Stimulated activated CD4-positive, alpha-beta T cell treated with anti-CD3 and anti-CD28 coated beads, Interleukin-12 subunit alpha, Interleukin-12 subunit beta, amount 100 ng/mL, for 4 hours (primary cell): ENCODE results near the gene SCNN1A.

Experiments used
- DNase-seq: peaks from one replicate; pipeline ENCODE4 v3.0.0-alpha.2; 2020

The SCNN1A gene

GRCh38 chr12:6330999-6331714, 44.2 kb downstream of the SCNN1A start:
- no peak for DNase-seq

DNA sequence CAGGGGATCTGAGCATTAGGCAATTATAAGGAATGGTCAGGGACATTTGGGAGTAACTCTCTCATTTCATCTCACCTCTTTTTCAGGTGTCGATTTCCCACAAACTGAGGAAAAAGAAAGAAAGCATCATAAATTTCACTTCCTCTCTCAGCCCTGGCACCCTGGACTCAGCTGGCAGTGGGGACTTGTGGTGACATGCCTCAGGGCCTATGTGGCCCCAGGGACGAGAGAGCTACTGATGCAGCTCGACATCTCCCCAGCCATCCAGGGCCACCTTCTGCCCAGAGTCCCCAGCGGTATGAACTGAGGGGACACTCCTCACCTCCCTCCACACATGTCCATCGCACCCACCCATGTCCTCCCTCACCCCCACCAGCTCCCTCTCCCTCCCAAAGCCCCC, 45.2 kb downstream of the SCNN1A start:
- no peak for DNase-seq

DNA sequence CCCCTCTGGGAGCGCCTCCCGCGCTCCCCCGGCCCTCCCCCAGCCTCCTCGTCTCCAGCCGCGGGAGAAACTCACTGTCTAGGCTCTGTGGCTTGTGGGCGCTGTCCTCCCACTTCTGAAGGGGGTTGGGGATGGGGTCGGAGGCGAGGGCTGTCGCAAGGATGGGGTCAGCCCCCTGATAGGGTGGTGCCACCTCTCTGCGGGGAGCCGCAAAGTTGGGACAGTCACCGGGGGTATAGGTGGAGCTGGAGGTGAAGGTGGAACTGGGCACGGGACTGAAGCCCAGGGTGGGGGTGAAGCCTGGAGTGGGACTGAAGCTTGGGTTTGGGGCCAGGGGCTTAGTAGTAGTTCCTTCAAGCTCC, 45.7 kb downstream of the SCNN1A start:
- DNase-seq, result no peak

- DNase-seq, result no peak
Observed at GRCh38 chr12:6328945-6329702, 46.2 kb downstream of the SCNN1A start.

- no peak for DNase-seq
Observed at GRCh38 chr12:6328045-6328779, 47.2 kb downstream of the SCNN1A start.

- no peak for DNase-seq
Observed at GRCh38 chr12:6327229-6328041, 47.9 kb downstream of the SCNN1A start.

DNA sequence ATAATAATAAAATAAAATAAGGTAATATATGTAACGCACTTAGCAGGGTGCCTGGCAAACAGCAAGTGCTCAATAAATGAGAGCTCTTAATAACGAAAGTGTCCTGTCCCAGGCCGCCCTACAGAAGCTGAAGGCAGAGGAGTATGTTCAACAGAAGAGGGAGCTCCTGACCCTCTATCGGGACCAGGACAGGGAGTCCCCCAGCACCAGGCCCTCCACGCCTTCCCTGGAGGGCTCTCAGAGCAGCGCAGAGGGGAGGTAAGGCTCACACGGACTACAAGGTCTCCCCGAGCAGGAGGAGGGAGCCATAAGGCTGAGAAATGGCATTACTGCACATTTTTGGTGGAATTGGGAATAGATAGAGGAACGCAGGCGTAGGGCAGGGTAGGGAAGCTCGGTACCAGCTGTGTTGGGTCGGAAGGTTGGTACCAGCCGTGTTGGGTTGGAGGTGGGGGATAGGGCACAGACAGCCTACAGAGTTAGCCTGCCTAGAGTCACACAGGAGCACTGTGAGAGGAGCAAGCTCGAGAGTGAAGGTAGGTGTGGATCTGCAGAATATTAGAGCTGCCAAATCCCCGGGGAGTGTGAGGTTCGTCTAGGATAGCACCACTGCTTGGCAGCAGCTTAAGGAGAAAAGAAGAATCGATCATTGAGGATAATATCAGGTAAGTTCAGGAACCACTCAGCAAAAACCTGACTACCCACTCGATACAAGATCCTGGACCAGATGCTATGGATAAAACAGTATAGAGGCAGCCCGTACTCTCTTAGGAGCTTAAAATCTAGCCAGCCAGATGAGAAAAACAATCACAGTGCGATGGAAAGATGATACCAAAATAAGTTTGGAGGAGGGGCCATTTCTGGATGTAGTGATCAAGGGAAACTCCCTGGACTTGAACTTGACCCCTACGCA, 48.8 kb downstream of the SCNN1A start:
- DNase-seq, result no peak

GRCh38 chr12:6324936-6325750, 50.2 kb downstream of the SCNN1A start:
- no peak for DNase-seq

- no peak for DNase-seq
Observed at GRCh38 chr12:6323995-6324711, 51.2 kb downstream of the SCNN1A start.

DNA sequence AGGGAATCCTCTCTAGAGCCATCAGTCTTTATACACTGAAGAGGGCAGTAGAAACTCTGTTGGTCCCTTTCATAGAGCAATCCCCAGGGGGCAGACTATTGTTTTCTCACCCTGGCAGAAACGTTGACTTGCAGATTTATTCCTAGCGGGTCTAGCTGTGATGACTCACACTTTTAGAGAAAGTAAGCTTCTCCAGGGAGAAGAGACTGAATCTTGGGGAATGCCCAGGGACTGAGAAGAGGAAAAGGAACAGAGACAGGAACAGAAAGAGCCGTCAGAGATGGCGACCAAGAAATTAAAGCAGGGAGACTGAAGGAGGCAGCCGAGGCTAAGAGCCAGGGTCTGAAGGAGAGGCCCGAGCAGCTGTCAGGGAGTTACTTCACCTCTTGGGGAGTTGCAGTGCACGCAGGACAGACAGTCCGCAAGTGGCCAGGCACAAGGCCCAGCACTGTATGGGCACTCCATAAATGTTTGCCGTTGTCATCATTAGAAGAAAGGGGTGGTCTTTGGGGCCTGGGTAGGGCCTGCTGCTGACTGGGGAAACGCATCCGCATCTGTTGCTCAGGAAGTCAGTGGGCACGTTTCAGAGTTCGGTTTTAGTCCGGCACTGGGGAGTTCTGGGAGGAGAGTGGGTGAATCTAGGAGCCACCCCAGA, 51.9 kb downstream of the SCNN1A start:
- DNase-seq, result no peak

GRCh38 chr12:6322969-6323339, 52.4 kb downstream of the SCNN1A start:
- DNase-seq, result no peak

DNA sequence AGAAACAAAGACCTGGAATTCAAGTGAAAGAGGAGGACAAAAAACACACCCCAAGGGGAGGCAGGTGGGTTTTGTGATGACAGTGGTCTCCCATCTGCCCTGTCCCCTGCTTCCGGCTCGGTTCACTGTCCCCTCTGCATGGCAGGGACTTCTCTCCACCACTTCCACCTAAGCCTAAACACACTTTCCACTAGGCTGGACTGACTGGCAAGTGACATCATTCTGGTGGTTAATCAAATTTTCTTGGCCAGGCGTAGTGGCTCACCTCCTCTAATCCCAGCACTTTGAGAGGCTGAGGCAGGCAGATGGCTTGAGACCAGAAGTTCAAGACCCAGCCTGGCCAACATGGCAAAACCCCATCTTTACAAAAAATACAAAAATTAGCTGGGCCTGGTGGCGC, 53.0 kb downstream of the SCNN1A start:
- no peak for DNase-seq

DNA sequence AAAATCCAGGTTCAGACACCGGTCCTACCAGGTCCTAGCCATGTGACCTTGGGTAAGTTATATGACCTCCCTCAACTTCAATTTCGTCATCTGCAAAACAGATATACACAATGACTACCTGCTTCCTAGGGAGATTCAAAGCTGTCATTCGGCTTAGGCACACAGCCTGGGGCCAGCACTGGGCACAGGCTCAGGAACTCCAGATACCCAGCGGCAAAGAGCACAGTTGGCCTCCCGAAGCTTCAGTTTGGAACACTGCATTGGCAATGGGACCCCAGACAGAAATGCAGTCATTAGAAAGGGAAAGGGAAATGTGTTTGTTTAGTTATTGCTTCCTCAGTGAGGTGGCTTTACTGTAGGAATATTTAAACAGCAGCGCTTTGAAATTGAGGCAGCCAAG, 53.5 kb downstream of the SCNN1A start:
- no peak for DNase-seq

- no peak for DNase-seq
Observed at GRCh38 chr12:6319446-6319845, 55.9 kb downstream of the SCNN1A start.

DNA sequence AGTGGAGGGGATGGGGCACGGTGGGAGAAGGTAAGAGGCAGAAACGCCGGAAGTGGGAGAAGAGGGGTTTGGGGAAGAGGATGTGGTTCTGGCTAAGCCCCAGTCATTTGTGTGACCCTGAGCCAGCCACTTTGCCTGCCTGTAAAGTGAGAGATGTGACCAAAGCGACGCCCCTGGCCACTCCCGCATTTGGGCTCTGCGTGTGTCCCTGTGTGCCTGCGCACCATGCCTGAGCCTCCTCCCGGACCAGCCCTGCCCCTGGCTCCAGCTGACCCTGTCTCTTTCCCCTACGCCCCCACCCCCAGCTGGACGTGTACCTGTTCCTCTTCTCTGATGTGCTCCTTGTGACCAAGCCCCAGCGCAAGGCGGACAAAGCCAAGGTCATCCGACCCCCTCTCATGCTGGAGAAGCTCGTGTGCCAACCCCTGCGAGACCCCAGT, 56.9 kb downstream of the SCNN1A start:
- no peak for DNase-seq

GRCh38 chr12:6317693-6318439, 57.5 kb downstream of the SCNN1A start:
- DNase-seq, result no peak

GRCh38 chr12:6316921-6317692, 58.3 kb downstream of the SCNN1A start:
- DNase-seq, result no peak
